Bladder microvascular endothelial cell (primary cell): ENCODE measurements around the gene KCTD19. TPM values are rescaled to one million over a fixed set of nuclear protein-coding genes. Genes with fewer than 3 reads are reported as not detected.

Source experiments
- total RNA-seq: library from RNA; depleted of rRNA; stranded (reverse); fragments of >200 nt; gene quantifications from 2 replicates; pipeline ENCODE4 v1.2.3, GENCODE V29; 2014

The KCTD19 gene
- 0.16 TPM in 1 of 2 replicates, not detected in the other for total RNA-seq

GRCh38 chr16:67326472-67327309, at the start of gene KCTD19, which contains the start of gene LRRC36:
Gene KCTD19, minus strand, starts transcription at chr16:67326741. Its CDS starts 34 bp downstream, at chr16:67326707.
Gene LRRC36, plus strand, starts transcription at chr16:67326815. Its CDS starts 48 bp downstream, at chr16:67326863.

GRCh38 chr16:67279296-67280089, 47.0 kb downstream of the KCTD19 start, which contains the start of gene PLEKHG4:
Gene PLEKHG4, plus strand, starts transcription at chr16:67279532. Its CDS starts 513 bp downstream, at chr16:67280045.

GRCh38 chr16:67248401-67249177, 78.0 kb downstream of the KCTD19 start, which contains the start of gene SLC9A5:
Gene SLC9A5, plus strand, starts transcription at chr16:67248979. Its CDS starts 36 bp downstream, at chr16:67249015.

GRCh38 chr16:67247192-67248072, 79.1 kb downstream of the KCTD19 start, which contains the start of gene FHOD1:
Gene FHOD1, minus strand, starts transcription at chr16:67247481. Its CDS starts 71 bp downstream, at chr16:67247410.

Other genes starting within 250 kb of the KCTD19 start
- 7.9 and 22.1 TPM in 2 replicates for gene PHAF1, start 216.8 kb downstream of the KCTD19 start, total RNA-seq
- 1.3 and 4.0 TPM in 2 replicates for gene B3GNT9, start 175.7 kb downstream of the KCTD19 start, total RNA-seq
- gene TRADD, start 166.8 kb downstream of the KCTD19 start, total RNA-seq, result 12.3 and 15.6 TPM in 2 replicates
- 4.6 and 5.0 TPM in 2 replicates for gene FBXL8, start 166.8 kb downstream of the KCTD19 start, total RNA-seq
- 1.9 and 4.0 TPM in 2 replicates for gene HSF4, start 162.0 kb downstream of the KCTD19 start, total RNA-seq
- 6.8 and 13.5 TPM in 2 replicates for gene NOL3, start 156.2 kb downstream of the KCTD19 start, total RNA-seq
- 7.8 and 18.3 TPM in 2 replicates for gene MATCAP1, start 142.8 kb downstream of the KCTD19 start, total RNA-seq
- 12.8 and 28.3 TPM in 2 replicates for gene EXOC3L1, start 136.6 kb downstream of the KCTD19 start, total RNA-seq
- 45.2 and 81.6 TPM in 2 replicates for gene E2F4, start 134.6 kb downstream of the KCTD19 start, total RNA-seq
- 1.3 and 1.4 TPM in 2 replicates for gene ELMO3, start 127.6 kb downstream of the KCTD19 start, total RNA-seq
- gene TMEM208, start 99.6 kb downstream of the KCTD19 start, total RNA-seq, result 20.3 and 21.5 TPM in 2 replicates
- 17.5 and 26.0 TPM in 2 replicates for gene FHOD1, start 79.3 kb downstream of the KCTD19 start, total RNA-seq
- 0.32 and 0.82 TPM in 2 replicates for gene SLC9A5, start 77.8 kb downstream of the KCTD19 start, total RNA-seq
- 7.0 and 11.4 TPM in 2 replicates for gene PLEKHG4, start 47.2 kb downstream of the KCTD19 start, total RNA-seq
- under 0.01 and 0.38 TPM in 2 replicates for gene LRRC36, start 74 bp upstream of the KCTD19 start, total RNA-seq
- 0.13 TPM in 1 of 2 replicates, not detected in the other for gene TPPP3, start 66.8 kb upstream of the KCTD19 start, total RNA-seq
- gene ZDHHC1, start 89.7 kb upstream of the KCTD19 start, total RNA-seq, result 2.8 and 5.6 TPM in 2 replicates
- 0.16 and 0.38 TPM in 2 replicates for gene HSD11B2, start 104.4 kb upstream of the KCTD19 start, total RNA-seq
- 72.7 and 134 TPM in 2 replicates for gene ATP6V0D1, start 154.4 kb upstream of the KCTD19 start, total RNA-seq
- gene AGRP, start 156.8 kb upstream of the KCTD19 start, total RNA-seq, result not detected in 2 replicates
- 45.2 and 144 TPM in 2 replicates for gene RIPOR1, start 202.1 kb upstream of the KCTD19 start, total RNA-seq
- gene CTCF, start 235.8 kb upstream of the KCTD19 start, total RNA-seq, result 20.1 and 28.3 TPM in 2 replicates